GM12872 (cell line): Measurements from ENCODE around the gene ERAS.

Source experiments
- TF ChIP-seq, protein P1 (sequence below): IDR thresholded peaks from 3 replicates; pipeline ENCODE4 v1.5.1; 2011; ENCODE audit warnings: low read depth, mild to moderate bottlenecking, low read length, moderate library complexity; ENCODE audit not compliant: insufficient read depth

Gene ERAS

DNA sequence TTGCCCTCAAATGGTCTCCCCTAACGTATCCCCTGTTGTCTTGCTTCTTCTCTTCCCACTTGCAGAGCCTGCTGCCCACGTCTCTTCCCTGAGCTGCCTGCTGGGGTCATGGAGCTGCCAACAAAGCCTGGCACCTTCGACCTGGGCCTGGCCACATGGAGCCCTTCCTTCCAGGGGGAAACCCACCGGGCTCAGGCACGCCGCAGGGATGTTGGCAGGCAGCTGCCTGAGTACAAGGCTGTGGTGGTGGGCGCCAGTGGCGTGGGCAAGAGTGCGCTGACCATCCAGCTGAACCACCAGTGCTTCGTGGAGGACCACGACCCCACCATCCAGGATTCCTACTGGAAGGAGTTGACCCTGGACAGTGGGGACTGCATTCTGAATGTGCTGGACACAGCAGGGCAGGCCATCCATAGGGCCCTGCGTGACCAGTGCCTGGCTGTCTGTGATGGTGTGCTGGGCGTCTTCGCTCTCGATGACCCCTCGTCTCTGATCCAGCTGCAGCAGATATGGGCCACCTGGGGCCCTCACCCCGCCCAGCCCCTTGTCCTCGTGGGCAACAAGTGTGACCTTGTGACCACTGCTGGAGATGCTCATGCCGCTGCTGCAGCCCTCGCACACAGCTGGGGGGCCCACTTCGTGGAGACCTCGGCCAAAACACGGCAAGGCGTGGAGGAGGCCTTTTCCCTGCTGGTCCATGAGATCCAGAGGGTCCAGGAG, 2.9 kb downstream of the ERAS start:
- TF ChIP-seq, protein P1, sequence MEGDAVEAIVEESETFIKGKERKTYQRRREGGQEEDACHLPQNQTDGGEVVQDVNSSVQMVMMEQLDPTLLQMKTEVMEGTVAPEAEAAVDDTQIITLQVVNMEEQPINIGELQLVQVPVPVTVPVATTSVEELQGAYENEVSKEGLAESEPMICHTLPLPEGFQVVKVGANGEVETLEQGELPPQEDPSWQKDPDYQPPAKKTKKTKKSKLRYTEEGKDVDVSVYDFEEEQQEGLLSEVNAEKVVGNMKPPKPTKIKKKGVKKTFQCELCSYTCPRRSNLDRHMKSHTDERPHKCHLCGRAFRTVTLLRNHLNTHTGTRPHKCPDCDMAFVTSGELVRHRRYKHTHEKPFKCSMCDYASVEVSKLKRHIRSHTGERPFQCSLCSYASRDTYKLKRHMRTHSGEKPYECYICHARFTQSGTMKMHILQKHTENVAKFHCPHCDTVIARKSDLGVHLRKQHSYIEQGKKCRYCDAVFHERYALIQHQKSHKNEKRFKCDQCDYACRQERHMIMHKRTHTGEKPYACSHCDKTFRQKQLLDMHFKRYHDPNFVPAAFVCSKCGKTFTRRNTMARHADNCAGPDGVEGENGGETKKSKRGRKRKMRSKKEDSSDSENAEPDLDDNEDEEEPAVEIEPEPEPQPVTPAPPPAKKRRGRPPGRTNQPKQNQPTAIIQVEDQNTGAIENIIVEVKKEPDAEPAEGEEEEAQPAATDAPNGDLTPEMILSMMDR: no peak

DNA sequence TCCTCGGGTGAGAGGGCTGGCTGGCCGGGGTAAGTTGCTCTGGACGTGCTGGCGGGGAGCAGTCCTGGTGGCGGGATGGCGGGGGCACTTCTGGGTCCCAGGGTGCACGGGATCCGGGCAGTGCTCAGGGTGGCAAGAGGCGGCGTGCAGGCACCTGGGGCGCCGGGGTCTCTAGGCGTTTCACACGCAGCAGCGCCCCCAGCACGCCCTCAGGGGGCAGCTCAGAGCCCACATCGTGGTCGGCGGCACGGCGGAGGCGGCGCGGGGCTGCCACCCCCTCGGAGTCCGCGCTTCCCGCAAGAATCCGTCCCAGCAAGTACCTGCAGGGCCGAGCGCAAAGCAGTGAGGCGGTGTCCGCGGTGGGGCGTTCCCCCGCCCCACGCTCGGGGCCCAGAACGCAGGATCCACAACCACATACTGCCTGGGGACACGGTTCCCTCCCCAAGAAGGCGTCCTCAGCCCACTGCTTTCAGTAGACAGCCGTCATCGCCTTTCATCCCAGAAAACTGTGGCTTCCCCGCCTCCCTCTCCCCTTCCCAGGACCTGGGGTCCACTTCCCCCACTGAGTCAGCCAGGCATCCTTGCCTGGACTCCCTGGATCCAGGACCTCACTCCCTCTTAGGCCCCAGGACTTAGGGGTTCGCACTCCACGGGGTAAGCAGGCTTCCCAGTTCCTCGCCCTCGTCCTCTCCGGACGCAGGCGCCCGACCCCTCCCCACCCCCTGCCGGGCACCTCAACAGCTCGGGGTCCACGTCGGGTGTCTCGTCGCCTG, 5.0 kb downstream of the ERAS start:
- TF ChIP-seq, protein P1: no peak

DNA sequence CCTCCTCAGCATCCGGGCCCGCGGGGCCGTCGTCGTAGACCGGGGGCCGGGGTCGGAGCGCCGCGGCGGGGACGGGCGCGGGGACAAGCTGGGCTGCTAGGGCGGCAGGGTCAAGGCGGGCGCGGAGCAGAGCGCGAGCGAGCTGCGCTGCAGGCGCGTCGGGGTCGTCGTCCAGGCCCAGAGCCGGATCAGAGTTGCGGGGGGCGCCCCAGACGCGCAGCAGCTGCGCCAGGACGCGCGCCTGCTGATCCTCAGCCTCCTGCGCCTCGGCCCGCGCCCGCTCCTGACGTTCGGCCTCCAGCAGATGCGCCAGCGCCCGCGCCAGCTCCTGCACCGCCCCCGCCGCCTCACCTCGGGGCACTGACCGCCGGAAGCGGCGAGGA, 5.6 kb downstream of the ERAS start:
- TF ChIP-seq, protein P1: no peak

DNA sequence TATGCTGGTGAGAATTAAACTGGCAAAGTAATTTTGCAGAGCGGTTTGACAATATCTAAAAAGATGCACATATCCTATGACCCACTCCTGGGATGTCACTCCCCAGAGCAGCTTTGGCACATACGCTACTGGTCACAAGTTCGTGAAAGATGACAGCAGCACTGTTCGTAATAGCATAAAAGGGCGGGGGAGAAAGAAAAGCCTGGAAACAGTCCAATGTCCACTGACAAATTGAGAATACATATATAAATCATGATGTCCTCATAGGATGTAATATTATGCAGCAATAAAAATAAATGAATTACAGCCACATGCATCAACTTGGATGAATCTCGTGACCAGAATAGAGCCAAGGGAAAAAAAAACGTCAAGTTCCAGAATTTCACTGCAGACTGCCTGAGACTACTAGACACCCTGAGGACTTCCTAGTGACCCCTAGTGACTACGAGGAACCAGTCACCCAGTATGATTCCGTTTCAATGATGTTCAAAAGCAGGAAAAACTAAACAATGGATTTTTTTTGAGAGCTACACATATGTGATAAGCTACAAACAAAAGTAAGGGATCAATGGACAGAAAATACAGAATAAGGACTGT, 7.3 kb downstream of the ERAS start:
- TF ChIP-seq, protein P1: no peak

DNA sequence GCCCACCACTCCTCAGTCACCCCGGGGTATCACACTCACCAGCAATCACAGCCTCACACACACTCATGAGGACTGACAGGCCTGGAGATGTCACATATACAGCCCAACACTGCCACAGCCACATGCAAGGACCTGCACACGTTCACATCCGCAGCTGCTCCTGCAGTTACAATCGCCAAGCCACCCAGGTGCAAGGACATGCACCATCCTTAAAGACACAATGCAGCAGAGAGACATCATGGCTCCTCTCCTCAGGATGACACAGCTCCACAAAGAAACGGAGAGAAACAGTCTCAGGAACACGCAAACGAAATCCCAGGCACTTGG, 8.0 kb downstream of the ERAS start:
- TF ChIP-seq, protein P1: no peak

DNA sequence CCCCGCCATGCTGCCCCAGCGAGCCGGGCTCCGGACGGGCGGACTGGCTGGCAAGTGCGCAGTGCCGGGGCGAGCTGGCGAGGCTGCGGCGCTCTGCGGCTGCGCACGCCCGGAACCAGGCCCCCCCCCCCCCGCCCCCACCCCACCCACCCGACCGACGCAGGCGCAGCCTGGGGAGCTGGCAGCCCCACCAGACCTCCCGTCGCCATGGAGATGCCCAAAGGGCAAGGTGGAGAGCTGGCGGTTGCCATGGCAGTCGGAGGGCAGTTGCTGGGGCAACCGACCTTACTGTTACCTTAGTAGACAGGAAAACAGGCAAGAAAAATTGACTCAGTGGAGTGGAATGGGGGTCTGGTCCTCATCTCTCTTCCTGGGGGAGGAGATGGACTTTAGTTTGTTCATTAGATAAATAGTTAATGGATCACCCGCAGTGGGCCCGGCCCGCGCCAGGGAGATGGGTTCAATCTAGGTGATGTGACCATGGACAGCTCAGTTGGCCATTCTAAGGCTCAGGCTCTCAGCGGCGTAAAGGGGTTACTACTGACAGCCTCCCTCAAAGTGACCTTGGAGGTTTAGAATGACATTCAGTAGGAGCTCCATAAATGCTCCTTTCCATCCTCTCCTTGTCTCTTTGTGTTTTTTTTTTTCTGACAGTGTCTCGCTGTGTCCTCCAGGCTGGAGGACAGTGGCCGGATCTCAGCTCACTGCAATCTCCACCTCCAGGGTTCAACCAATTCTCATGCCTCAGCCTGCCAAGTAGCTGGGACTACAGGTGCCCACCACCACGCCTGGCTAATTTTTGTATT, 9.4 kb downstream of the ERAS start, which contains the start of gene PCSK1N:
Gene PCSK1N (minus strand): TSS at position 87 of the 806 bp plus-strand sequence. CDS start 78 bp downstream, at position 9.
- TF ChIP-seq, protein P1: no peak

DNA sequence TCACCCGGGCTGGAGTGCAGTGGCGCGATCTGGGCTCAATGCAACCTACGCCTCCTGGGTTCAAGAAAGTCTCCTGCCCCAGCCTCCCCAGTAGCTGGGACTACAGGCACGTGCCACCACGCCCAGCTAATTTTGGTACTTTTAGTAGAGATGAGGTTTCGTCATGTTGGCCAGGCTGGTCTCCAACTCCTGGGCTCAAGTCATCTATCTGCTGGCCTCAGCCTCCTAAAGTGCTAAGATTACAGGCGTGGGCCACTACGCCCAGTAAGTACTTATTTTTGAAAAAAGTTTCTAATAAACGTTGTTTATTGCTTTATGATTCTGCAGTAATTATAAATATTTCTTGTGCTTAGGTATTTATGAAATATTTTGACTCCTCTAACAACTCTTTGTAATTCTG, 13.4 kb downstream of the ERAS start:
- TF ChIP-seq, protein P1: no peak
